CD4-positive, CD25-positive, alpha-beta regulatory T cell (primary cell): Measurements from ENCODE around the gene TMEM212. TPM values are rescaled to one million over a fixed set of nuclear protein-coding genes. Genes with fewer than 3 reads are reported as not detected.

Experiments
- ATAC-seq, 2 donors: fragments of 150-1000 bp; cut with Tn5 transposase; one replicate each; pipeline ENCODE4 v1.10.0; 2021; ENCODE audit warnings: low read depth in 2 of 2, moderate number of reproducible peaks in 2 of 2, moderate library complexity in 1 of 2
- DNase-seq, 3 donors: peaks; one replicate each; pipeline versions ENCODE4 v3.0.0 to v3.0.0-alpha.2; 2012 to 2022; ENCODE audit warnings: mixed read lengths in 1 of 3
- H3K27ac ChIP-seq: one replicate; pipeline ENCODE4 v1.7.0; 2013; ENCODE audit warnings: mild to moderate bottlenecking, low read length; ENCODE audit not compliant: insufficient read depth, poor library complexity, severe bottlenecking
- H3K27me3 ChIP-seq: one replicate; pipeline ENCODE4 v1.7.0; 2013; ENCODE audit warnings: low read length; ENCODE audit not compliant: control insufficient read depth, insufficient read depth
- H3K36me3 ChIP-seq: one replicate; pipeline ENCODE4 v1.7.0; 2013; ENCODE audit warnings: mild to moderate bottlenecking, low read length, moderate library complexity; ENCODE audit not compliant: control insufficient read depth, insufficient read depth
- H3K4me1 ChIP-seq: 2 replicates; pipeline ENCODE4 v1.7.0; 2013; ENCODE audit warnings: mild to moderate bottlenecking, low read length; ENCODE audit not compliant: insufficient read depth, control insufficient read depth, poor library complexity, severe bottlenecking
- H3K4me3 ChIP-seq: one replicate; pipeline ENCODE4 v1.7.0; 2013; ENCODE audit warnings: low read depth, mild to moderate bottlenecking, low read length, moderate library complexity
- H3K9me3 ChIP-seq, 2 experiments: 1 replicate in 1 of 2; 2 replicates in 1 of 2; pipeline ENCODE4 v1.7.0; 2013; ENCODE audit warnings: low read length in 2 of 2, mild to moderate bottlenecking in 1 of 2, moderate library complexity in 1 of 2; ENCODE audit not compliant: control insufficient read depth in 2 of 2
- H3K27ac Mint-ChIP-seq, 3 donors: one replicate each; pipeline ENCODE4 v1.8.0; 2020 to 2022; ENCODE audit warnings: mild to moderate bottlenecking in 3 of 3, mixed read lengths in 3 of 3, moderate library complexity in 2 of 3
- H3K27me3 Mint-ChIP-seq: one replicate; pipeline ENCODE4 v1.8.0; 2022; ENCODE audit warnings: mild to moderate bottlenecking, mixed read lengths
- H3K36me3 Mint-ChIP-seq: one replicate; pipeline ENCODE4 v1.8.0; 2020; ENCODE audit warnings: mixed read lengths
- H3K4me1 Mint-ChIP-seq, 4 donors: one replicate each; pipeline ENCODE4 v1.8.0; 2020 to 2022; ENCODE audit warnings: mixed read lengths in 4 of 4, mild to moderate bottlenecking in 1 of 4
- H3K4me3 Mint-ChIP-seq, 4 donors: one replicate each; pipeline ENCODE4 v1.8.0; 2020 to 2022; ENCODE audit warnings: mild to moderate bottlenecking in 4 of 4, mixed read lengths in 4 of 4, moderate library complexity in 3 of 4
- H3K9me3 Mint-ChIP-seq, 7 donors: one replicate each; pipeline ENCODE4 v1.8.0; 2020 to 2022; ENCODE audit warnings: mixed read lengths in 7 of 7, mild to moderate bottlenecking in 3 of 7, moderate library complexity in 2 of 7
- polyA plus RNA-seq, 4 donors: library from polyadenylated mRNA; unstranded; fragments of 300-500 nt; fragmentation: Illumina TruSeq; gene quantifications; one replicate each; pipeline ENCODE4 v1.2.3, GENCODE V29; 2021
- total RNA-seq: library from RNA; stranded (reverse); gene quantifications from one replicate; pipeline ENCODE4 v1.2.3, GENCODE V29; 2022

TMEM212 gene
- total and polyA plus RNA-seq, 5 donors from 2014 or later = not detected

- no peak overlapping the region for H3K4me3 ChIP-seq
- no peaks in the 10 kb centered on the region for H3K36me3 ChIP-seq
- DNase-seq = no peak
- H3K4me1 ChIP-seq = no peaks in the 10 kb centered on the region
- Mint-ChIP-seq H3K4me3 (no peak overlapping the region), H3K27me3 (peaks cover 31% of the 10 kb centered on the region), H3K27ac (no peak overlapping the region), H3K4me1 (no peaks in the 10 kb centered on the region), H3K9me3 (peaks cover 0 to 1% (median 0%) of the 10 kb centered on the region in 7 donors), H3K36me3 (no peaks in the 10 kb centered on the region)
- H3K27ac ChIP-seq = no peak overlapping the region
- no peak for ATAC-seq
- H3K27me3 ChIP-seq = peaks cover 3% of the 10 kb centered on the region
- H3K9me3 ChIP-seq = no peaks in the 10 kb centered on the region
These were observed 35.5 kb downstream of the TMEM212 start for GRCh38 chr3:171878461-171879225.

- Mint-ChIP-seq H3K27me3 (peaks cover 31% of the 10 kb centered on the region), H3K9me3 (peaks cover 0 to 1% (median 0%) of the 10 kb centered on the region in 7 donors), H3K4me1 (no peaks in the 10 kb centered on the region)
These were observed 36.3 kb downstream of the TMEM212 start for GRCh38 chr3:171879472-171879871.

GRCh38 chr3:171880101-171880870, 37.1 kb downstream of the TMEM212 start:
- DNase-seq = no peak
- H3K36me3 Mint-ChIP-seq = no peaks in the 10 kb centered on the region
- H3K9me3 Mint-ChIP-seq = peaks cover 0 to 1% (median 0%) of the 10 kb centered on the region in 7 donors
- Histone ChIP-seq H3K4me3 (no peak overlapping the region), H3K27ac (no peak overlapping the region), H3K4me1 (no peaks in the 10 kb centered on the region), H3K27me3 (no peaks in the 10 kb centered on the region), H3K9me3 (no peaks in the 10 kb centered on the region), H3K36me3 (no peaks in the 10 kb centered on the region)
- no peak for ATAC-seq
- H3K4me1 Mint-ChIP-seq = no peaks in the 10 kb centered on the region
- no peak overlapping the region for H3K4me3 Mint-ChIP-seq
- peaks cover 31% of the 10 kb centered on the region for H3K27me3 Mint-ChIP-seq
- H3K27ac Mint-ChIP-seq = no peak overlapping the region

More at GRCh38 chr3:171879472-171879871, 36.3 kb downstream of the TMEM212 start:
- DNase-seq (no peak), ATAC-seq (no peak)
- Mint-ChIP-seq H3K27ac (no peak overlapping the region), H3K36me3 (no peaks in the 10 kb centered on the region), H3K4me3 (no peak overlapping the region)
- Histone ChIP-seq H3K27ac (no peak overlapping the region), H3K4me3 (no peak overlapping the region), H3K27me3 (peaks cover 2% of the 10 kb centered on the region), H3K36me3 (no peaks in the 10 kb centered on the region), H3K9me3 (no peaks in the 10 kb centered on the region), H3K4me1 (no peaks in the 10 kb centered on the region)

GRCh38 chr3:171881251-171881650, 38.1 kb downstream of the TMEM212 start:
- no peak for DNase-seq
- Histone ChIP-seq H3K4me1 (no peaks in the 10 kb centered on the region), H3K27ac (no peak overlapping the region), H3K4me3 (no peak overlapping the region), H3K9me3 (no peaks in the 10 kb centered on the region), H3K36me3 (no peaks in the 10 kb centered on the region), H3K27me3 (no peaks in the 10 kb centered on the region)
- Mint-ChIP-seq H3K27me3 (peaks cover 28% of the 10 kb centered on the region), H3K4me3 (no peak overlapping the region), H3K4me1 (no peaks in the 10 kb centered on the region), H3K9me3 (peaks cover 0 to 1% (median 0%) of the 10 kb centered on the region in 7 donors), H3K36me3 (no peaks in the 10 kb centered on the region), H3K27ac (no peak overlapping the region)
- ATAC-seq = no peak

GRCh38 chr3:171883257-171883892, 40.2 kb downstream of the TMEM212 start:
- no peak for ATAC-seq
- no peak overlapping the region for H3K4me3 Mint-ChIP-seq
- Histone ChIP-seq H3K36me3 (no peaks in the 10 kb centered on the region), H3K27me3 (no peaks in the 10 kb centered on the region), H3K27ac (no peak overlapping the region), H3K4me3 (no peak overlapping the region), H3K4me1 (no peaks in the 10 kb centered on the region), H3K9me3 (no peaks in the 10 kb centered on the region)
- peaks cover 0 to 3% (median 0%) of the 10 kb centered on the region in 7 donors for H3K9me3 Mint-ChIP-seq
- H3K36me3 Mint-ChIP-seq = no peaks in the 10 kb centered on the region
- no peak for DNase-seq
- no peak overlapping the region for H3K27ac Mint-ChIP-seq
- H3K27me3 Mint-ChIP-seq = peaks cover 20% of the 10 kb centered on the region
- H3K4me1 Mint-ChIP-seq = no peaks in the 10 kb centered on the region

- H3K4me3 Mint-ChIP-seq = no peak overlapping the region
- peaks cover 0 to 3% (median 0%) of the 10 kb centered on the region in 7 donors for H3K9me3 Mint-ChIP-seq
- Histone ChIP-seq H3K36me3 (no peaks in the 10 kb centered on the region), H3K4me1 (no peaks in the 10 kb centered on the region), H3K9me3 (no peaks in the 10 kb centered on the region), H3K27me3 (peaks cover 2% of the 10 kb centered on the region), H3K27ac (no peak overlapping the region), H3K4me3 (no peak overlapping the region)
- ATAC-seq (no peak), DNase-seq (no peak)
- no peaks in the 10 kb centered on the region for H3K4me1 Mint-ChIP-seq
- no peaks in the 10 kb centered on the region for H3K36me3 Mint-ChIP-seq
- peaks cover 20% of the 10 kb centered on the region for H3K27me3 Mint-ChIP-seq
- H3K27ac Mint-ChIP-seq = no peak overlapping the region
These were observed 40.7 kb downstream of the TMEM212 start for GRCh38 chr3:171883893-171884279.

- Mint-ChIP-seq H3K4me3 (no peak overlapping the region), H3K4me1 (no peaks in the 10 kb centered on the region), H3K9me3 (peaks cover 0 to 2% (median 0%) of the 10 kb centered on the region in 7 donors), H3K27ac (no peak overlapping the region), H3K27me3 (peaks cover 24% of the 10 kb centered on the region), H3K36me3 (no peaks in the 10 kb centered on the region)
- Histone ChIP-seq H3K4me3 (no peak overlapping the region), H3K4me1 (no peaks in the 10 kb centered on the region), H3K9me3 (peaks cover 0 to 2% of the 10 kb centered on the region in 2 experiments), H3K27ac (no peak overlapping the region), H3K36me3 (no peaks in the 10 kb centered on the region), H3K27me3 (peaks cover 3% of the 10 kb centered on the region)
- ATAC-seq = no peak
- no peak for DNase-seq
These were observed 45.3 kb downstream of the TMEM212 start for GRCh38 chr3:171888466-171888865.
